Peyer's patch (tissue), 4 donors: ENCODE results near the gene ADPRM.

Experiments used
- POLR2A ChIP-seq, 2 donors: fragments of 450-650 bp; IDR thresholded peaks; one replicate each; pipeline ENCODE4 v1.5.1; 2017; ENCODE audit warnings: antibody characterized with exemption in 2 of 2, mild to moderate bottlenecking in 2 of 2, moderate library complexity in 2 of 2
- TF ChIP-seq, protein P1 (sequence below), 6 experiments: fragments of 450-650 bp in 4 of 6; fragments of 200-600 bp in 2 of 6; sonication (generic) in 1 of 6; IDR thresholded peaks; one replicate each; pipeline ENCODE4 v1.5.1; 2017 to 2019; ENCODE audit warnings: antibody characterized with exemption in 6 of 6, mild to moderate bottlenecking in 3 of 6, moderate library complexity in 1 of 6

DNA sequence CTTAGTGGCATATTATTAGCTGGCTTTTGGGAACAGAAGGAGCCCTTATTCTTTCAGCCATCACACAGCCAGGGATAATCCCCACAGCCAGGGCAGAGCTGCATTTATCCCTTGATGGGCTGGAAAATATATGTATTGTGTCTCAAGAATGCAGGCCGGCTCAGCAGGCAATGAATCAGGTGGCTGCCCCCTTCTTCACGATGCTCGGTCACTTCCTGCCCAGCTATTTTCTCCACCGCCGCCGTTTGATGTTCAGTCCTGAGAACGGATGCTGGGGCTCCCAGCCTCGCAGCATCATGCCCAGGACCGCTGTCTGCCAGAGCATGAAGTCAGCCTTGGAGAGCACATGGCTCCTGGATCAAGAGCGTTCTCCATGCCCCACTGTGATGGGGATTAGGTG lies 36.0 kb upstream of the ADPRM start:
- TF ChIP-seq POLR2A (IDR thresholded peaks at IDR 0.05) = no peak
- TF ChIP-seq, protein P1, sequence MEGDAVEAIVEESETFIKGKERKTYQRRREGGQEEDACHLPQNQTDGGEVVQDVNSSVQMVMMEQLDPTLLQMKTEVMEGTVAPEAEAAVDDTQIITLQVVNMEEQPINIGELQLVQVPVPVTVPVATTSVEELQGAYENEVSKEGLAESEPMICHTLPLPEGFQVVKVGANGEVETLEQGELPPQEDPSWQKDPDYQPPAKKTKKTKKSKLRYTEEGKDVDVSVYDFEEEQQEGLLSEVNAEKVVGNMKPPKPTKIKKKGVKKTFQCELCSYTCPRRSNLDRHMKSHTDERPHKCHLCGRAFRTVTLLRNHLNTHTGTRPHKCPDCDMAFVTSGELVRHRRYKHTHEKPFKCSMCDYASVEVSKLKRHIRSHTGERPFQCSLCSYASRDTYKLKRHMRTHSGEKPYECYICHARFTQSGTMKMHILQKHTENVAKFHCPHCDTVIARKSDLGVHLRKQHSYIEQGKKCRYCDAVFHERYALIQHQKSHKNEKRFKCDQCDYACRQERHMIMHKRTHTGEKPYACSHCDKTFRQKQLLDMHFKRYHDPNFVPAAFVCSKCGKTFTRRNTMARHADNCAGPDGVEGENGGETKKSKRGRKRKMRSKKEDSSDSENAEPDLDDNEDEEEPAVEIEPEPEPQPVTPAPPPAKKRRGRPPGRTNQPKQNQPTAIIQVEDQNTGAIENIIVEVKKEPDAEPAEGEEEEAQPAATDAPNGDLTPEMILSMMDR (IDR thresholded peaks at IDR 0.05) = no peak
